ENCODE measurements around the gene SLC2A4RG. TPM values are rescaled to one million over a fixed set of nuclear protein-coding genes. Genes with fewer than 3 reads are reported as not detected.

SLC2A4RG gene
- total and polyA plus RNA-seq, 2 of the 13 experiments (the other 11 are each of a cell fraction or from before 2014, with no cell fraction given), result 91.4 to 95.9 TPM

- TF ChIP-seq ZNF614 (CRISPR knock-in tag; IDR thresholded peaks at IDR 0.05; ENCODE audit: borderline replicate concordance), result no peak
- TF ChIP-seq ZNF768 (CRISPR knock-in tag; IDR thresholded peaks at IDR 0.05), result peak; percentile 37; the same call in 1 of the 2 replicates
- 0 out of 2 replicates have a peak, but pooled peaks have one; percentile 33 for TF ChIP-seq MTA1 (CRISPR knock-in tag; IDR thresholded peaks at IDR 0.05; ENCODE audit: borderline replicate concordance)
- TF ChIP-seq PBX3 (CRISPR knock-in tag; IDR thresholded peaks at IDR 0.05; ENCODE audit: borderline replicate concordance), result no peak
- TF ChIP-seq ZNF598 (CRISPR knock-in tag; IDR thresholded peaks at IDR 0.05; ENCODE audit: borderline replicate concordance), result no peak
- TF ChIP-seq ZNF572 (CRISPR knock-in tag; IDR thresholded peaks at IDR 0.05), result no peak
- TF ChIP-seq ZNF605 (CRISPR knock-in tag; IDR thresholded peaks at IDR 0.05), result no peak
- TF ChIP-seq ZNF510 (CRISPR knock-in tag; IDR thresholded peaks at IDR 0.05; ENCODE audit: low read depth), result no peak
- no peak for TF ChIP-seq ZNF251 (CRISPR knock-in tag; IDR thresholded peaks at IDR 0.05)
- TF ChIP-seq, protein P1, sequence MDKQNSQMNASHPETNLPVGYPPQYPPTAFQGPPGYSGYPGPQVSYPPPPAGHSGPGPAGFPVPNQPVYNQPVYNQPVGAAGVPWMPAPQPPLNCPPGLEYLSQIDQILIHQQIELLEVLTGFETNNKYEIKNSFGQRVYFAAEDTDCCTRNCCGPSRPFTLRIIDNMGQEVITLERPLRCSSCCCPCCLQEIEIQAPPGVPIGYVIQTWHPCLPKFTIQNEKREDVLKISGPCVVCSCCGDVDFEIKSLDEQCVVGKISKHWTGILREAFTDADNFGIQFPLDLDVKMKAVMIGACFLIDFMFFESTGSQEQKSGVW (CRISPR knock-in tag; IDR thresholded peaks at IDR 0.05; ENCODE audit: borderline replicate concordance), result no peak
- TF ChIP-seq, protein P2, sequence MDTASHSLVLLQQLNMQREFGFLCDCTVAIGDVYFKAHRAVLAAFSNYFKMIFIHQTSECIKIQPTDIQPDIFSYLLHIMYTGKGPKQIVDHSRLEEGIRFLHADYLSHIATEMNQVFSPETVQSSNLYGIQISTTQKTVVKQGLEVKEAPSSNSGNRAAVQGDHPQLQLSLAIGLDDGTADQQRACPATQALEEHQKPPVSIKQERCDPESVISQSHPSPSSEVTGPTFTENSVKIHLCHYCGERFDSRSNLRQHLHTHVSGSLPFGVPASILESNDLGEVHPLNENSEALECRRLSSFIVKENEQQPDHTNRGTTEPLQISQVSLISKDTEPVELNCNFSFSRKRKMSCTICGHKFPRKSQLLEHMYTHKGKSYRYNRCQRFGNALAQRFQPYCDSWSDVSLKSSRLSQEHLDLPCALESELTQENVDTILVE (CRISPR knock-in tag; IDR thresholded peaks at IDR 0.05), result no peak
- TF ChIP-seq, protein P3, sequence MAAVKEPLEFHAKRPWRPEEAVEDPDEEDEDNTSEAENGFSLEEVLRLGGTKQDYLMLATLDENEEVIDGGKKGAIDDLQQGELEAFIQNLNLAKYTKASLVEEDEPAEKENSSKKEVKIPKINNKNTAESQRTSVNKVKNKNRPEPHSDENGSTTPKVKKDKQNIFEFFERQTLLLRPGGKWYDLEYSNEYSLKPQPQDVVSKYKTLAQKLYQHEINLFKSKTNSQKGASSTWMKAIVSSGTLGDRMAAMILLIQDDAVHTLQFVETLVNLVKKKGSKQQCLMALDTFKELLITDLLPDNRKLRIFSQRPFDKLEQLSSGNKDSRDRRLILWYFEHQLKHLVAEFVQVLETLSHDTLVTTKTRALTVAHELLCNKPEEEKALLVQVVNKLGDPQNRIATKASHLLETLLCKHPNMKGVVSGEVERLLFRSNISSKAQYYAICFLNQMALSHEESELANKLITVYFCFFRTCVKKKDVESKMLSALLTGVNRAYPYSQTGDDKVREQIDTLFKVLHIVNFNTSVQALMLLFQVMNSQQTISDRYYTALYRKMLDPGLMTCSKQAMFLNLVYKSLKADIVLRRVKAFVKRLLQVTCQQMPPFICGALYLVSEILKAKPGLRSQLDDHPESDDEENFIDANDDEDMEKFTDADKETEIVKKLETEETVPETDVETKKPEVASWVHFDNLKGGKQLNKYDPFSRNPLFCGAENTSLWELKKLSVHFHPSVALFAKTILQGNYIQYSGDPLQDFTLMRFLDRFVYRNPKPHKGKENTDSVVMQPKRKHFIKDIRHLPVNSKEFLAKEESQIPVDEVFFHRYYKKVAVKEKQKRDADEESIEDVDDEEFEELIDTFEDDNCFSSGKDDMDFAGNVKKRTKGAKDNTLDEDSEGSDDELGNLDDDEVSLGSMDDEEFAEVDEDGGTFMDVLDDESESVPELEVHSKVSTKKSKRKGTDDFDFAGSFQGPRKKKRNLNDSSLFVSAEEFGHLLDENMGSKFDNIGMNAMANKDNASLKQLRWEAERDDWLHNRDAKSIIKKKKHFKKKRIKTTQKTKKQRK (IDR thresholded peaks at IDR 0.05; ENCODE audit: low read length), result no peak
- no peak for TF ChIP-seq SMYD3 (CRISPR knock-in tag; IDR thresholded peaks at IDR 0.05)
- no peak for TF ChIP-seq ZNF557 (CRISPR knock-in tag; IDR thresholded peaks at IDR 0.05)
- TF ChIP-seq ZNF570 (CRISPR knock-in tag; IDR thresholded peaks at IDR 0.05; ENCODE audit: borderline replicate concordance), result no peak
- TF ChIP-seq, protein P4, sequence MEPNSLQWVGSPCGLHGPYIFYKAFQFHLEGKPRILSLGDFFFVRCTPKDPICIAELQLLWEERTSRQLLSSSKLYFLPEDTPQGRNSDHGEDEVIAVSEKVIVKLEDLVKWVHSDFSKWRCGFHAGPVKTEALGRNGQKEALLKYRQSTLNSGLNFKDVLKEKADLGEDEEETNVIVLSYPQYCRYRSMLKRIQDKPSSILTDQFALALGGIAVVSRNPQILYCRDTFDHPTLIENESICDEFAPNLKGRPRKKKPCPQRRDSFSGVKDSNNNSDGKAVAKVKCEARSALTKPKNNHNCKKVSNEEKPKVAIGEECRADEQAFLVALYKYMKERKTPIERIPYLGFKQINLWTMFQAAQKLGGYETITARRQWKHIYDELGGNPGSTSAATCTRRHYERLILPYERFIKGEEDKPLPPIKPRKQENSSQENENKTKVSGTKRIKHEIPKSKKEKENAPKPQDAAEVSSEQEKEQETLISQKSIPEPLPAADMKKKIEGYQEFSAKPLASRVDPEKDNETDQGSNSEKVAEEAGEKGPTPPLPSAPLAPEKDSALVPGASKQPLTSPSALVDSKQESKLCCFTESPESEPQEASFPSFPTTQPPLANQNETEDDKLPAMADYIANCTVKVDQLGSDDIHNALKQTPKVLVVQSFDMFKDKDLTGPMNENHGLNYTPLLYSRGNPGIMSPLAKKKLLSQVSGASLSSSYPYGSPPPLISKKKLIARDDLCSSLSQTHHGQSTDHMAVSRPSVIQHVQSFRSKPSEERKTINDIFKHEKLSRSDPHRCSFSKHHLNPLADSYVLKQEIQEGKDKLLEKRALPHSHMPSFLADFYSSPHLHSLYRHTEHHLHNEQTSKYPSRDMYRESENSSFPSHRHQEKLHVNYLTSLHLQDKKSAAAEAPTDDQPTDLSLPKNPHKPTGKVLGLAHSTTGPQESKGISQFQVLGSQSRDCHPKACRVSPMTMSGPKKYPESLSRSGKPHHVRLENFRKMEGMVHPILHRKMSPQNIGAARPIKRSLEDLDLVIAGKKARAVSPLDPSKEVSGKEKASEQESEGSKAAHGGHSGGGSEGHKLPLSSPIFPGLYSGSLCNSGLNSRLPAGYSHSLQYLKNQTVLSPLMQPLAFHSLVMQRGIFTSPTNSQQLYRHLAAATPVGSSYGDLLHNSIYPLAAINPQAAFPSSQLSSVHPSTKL (CRISPR knock-in tag; IDR thresholded peaks at IDR 0.05), result no peak
- no peak for TF ChIP-seq ONECUT2 (CRISPR knock-in tag; IDR thresholded peaks at IDR 0.05)
Observed at GRCh38 chr20:63752411-63753101, 13.0 kb downstream of the SLC2A4RG start (continued).

Measured in HepG2 (cell line).